ENCODE data around the gene ANAPC16. TPM values are rescaled to one million over a fixed set of nuclear protein-coding genes. Genes with fewer than 3 reads are reported as not detected.

ANAPC16 gene
- polyA plus RNA-seq, 1 donor from 2014 or later, result 209 TPM

- Histone ChIP-seq H3K27me3 (ENCODE audit: insufficient read depth, low read depth, low read length) (no peaks in the 10 kb centered on the region), H3F3A (ENCODE audit: insufficient read depth, low read length, poor library complexity, severe bottlenecking) (no peaks in the 10 kb centered on the region), H3K4me3 (ENCODE audit: low read length) (no peak overlapping the region), H3K9me2 (ENCODE audit: insufficient read depth, low read length) (no peaks in the 10 kb centered on the region), H4K20me1 (ENCODE audit: insufficient read depth) (no peaks in the 10 kb centered on the region), H3K9me3 (ENCODE audit: low read length) (no peaks in the 10 kb centered on the region), H3K4me2 (ENCODE audit: low read length) (no peak overlapping the region), H3K9ac (ENCODE audit: low read length) (no peak overlapping the region), H3K27ac (ENCODE audit: low read length) (no peak overlapping the region), H3K79me2 (replicated peaks; ENCODE audit: insufficient read depth, low read length) (no peaks in the 10 kb centered on the region), H2AFZ (ENCODE audit: low read depth, low read length) (no peak overlapping the region), H3K36me3 (ENCODE audit: insufficient read depth, low read length) (peaks cover 4% of the 10 kb centered on the region)
- TF ChIP-seq SMC3 (conservative IDR thresholded peaks at IDR 0.05; ENCODE audit: poor library complexity) (no peak), TAF1 (IDR thresholded peaks at IDR 0.05; ENCODE audit: low read depth) (no peak), POLR2AphosphoS5 (IDR thresholded peaks at IDR 0.05) (no peak), EP300 (conservative IDR thresholded peaks at IDR 0.05; ENCODE audit: poor library complexity, severe bottlenecking) (no peak), EZH2 (IDR thresholded peaks at IDR 0.05; ENCODE audit: borderline replicate concordance, insufficient read depth, low read length, poor library complexity, severe bottlenecking) (no peak), MXI1 (conservative IDR thresholded peaks at IDR 0.05; ENCODE audit: poor library complexity, severe bottlenecking) (no peak), RAD21 (conservative IDR thresholded peaks at IDR 0.05) (no peak)
- TF ChIP-seq, protein P1, sequence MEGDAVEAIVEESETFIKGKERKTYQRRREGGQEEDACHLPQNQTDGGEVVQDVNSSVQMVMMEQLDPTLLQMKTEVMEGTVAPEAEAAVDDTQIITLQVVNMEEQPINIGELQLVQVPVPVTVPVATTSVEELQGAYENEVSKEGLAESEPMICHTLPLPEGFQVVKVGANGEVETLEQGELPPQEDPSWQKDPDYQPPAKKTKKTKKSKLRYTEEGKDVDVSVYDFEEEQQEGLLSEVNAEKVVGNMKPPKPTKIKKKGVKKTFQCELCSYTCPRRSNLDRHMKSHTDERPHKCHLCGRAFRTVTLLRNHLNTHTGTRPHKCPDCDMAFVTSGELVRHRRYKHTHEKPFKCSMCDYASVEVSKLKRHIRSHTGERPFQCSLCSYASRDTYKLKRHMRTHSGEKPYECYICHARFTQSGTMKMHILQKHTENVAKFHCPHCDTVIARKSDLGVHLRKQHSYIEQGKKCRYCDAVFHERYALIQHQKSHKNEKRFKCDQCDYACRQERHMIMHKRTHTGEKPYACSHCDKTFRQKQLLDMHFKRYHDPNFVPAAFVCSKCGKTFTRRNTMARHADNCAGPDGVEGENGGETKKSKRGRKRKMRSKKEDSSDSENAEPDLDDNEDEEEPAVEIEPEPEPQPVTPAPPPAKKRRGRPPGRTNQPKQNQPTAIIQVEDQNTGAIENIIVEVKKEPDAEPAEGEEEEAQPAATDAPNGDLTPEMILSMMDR (IDR thresholded peaks at IDR 0.05; ENCODE audit: poor library complexity, severe bottlenecking), result no peak
- TF ChIP-seq, protein P2, sequence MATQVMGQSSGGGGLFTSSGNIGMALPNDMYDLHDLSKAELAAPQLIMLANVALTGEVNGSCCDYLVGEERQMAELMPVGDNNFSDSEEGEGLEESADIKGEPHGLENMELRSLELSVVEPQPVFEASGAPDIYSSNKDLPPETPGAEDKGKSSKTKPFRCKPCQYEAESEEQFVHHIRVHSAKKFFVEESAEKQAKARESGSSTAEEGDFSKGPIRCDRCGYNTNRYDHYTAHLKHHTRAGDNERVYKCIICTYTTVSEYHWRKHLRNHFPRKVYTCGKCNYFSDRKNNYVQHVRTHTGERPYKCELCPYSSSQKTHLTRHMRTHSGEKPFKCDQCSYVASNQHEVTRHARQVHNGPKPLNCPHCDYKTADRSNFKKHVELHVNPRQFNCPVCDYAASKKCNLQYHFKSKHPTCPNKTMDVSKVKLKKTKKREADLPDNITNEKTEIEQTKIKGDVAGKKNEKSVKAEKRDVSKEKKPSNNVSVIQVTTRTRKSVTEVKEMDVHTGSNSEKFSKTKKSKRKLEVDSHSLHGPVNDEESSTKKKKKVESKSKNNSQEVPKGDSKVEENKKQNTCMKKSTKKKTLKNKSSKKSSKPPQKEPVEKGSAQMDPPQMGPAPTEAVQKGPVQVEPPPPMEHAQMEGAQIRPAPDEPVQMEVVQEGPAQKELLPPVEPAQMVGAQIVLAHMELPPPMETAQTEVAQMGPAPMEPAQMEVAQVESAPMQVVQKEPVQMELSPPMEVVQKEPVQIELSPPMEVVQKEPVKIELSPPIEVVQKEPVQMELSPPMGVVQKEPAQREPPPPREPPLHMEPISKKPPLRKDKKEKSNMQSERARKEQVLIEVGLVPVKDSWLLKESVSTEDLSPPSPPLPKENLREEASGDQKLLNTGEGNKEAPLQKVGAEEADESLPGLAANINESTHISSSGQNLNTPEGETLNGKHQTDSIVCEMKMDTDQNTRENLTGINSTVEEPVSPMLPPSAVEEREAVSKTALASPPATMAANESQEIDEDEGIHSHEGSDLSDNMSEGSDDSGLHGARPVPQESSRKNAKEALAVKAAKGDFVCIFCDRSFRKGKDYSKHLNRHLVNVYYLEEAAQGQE (IDR thresholded peaks at IDR 0.05; ENCODE audit: borderline replicate concordance), result no peak
Measured at GRCh38 chr10:72239409-72239808, 23.6 kb downstream of the ANAPC16 start.

DNA sequence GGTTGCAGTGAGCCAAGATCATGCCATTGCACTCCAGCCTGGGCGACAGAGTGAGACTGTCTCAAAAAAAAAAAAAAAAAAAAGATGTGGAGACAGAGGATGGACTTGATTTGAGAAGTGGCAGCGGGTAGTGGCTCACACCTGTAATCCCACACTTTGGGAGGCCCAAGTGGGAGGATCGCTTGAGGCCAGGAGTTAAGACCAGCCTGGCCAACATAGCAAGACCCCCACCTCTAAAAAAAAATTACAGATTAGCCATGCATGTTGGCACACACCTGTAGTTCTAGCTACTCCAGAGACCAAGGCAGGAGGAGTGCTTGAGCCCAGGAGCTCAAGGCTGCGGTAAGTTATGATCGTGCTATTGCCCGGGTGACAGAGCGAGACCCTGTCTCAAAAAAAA lies 24.6 kb downstream of the ANAPC16 start:
- TF ChIP-seq, protein P2 (IDR thresholded peaks at IDR 0.05; ENCODE audit: borderline replicate concordance), result no peak
- TF ChIP-seq POLR2AphosphoS5 (IDR thresholded peaks at IDR 0.05), result no peak
- TF ChIP-seq RAD21 (conservative IDR thresholded peaks at IDR 0.05), result no peak
- TF ChIP-seq EP300 (conservative IDR thresholded peaks at IDR 0.05; ENCODE audit: poor library complexity, severe bottlenecking), result no peak
- Histone ChIP-seq H3K4me2 (ENCODE audit: low read length) (no peak overlapping the region), H4K20me1 (ENCODE audit: insufficient read depth) (no peaks in the 10 kb centered on the region), H2AFZ (ENCODE audit: low read depth, low read length) (no peak overlapping the region), H3K27me3 (ENCODE audit: insufficient read depth, low read depth, low read length) (no peaks in the 10 kb centered on the region), H3K9ac (ENCODE audit: low read length) (no peak overlapping the region), H3K4me3 (ENCODE audit: low read length) (no peak overlapping the region), H3K36me3 (ENCODE audit: insufficient read depth, low read length) (no peaks in the 10 kb centered on the region), H3F3A (ENCODE audit: insufficient read depth, low read length, poor library complexity, severe bottlenecking) (no peaks in the 10 kb centered on the region), H3K27ac (ENCODE audit: low read length) (no peak overlapping the region), H3K79me2 (replicated peaks; ENCODE audit: insufficient read depth, low read length) (no peaks in the 10 kb centered on the region), H3K9me3 (ENCODE audit: low read length) (no peaks in the 10 kb centered on the region), H3K9me2 (ENCODE audit: insufficient read depth, low read length) (no peaks in the 10 kb centered on the region)
